PC-3 (cell line): ENCODE results near the gene CCNK.

Experiments used
- CTCF ChIP-seq: fragments of 300-600 bp; sonication (generic); conservative IDR thresholded peaks from 2 replicates; pipeline ENCODE4 v1.5.1; 2017; ENCODE audit warnings: antibody characterized with exemption, low read depth, mild to moderate bottlenecking, low read length
- EZH2 ChIP-seq: fragments of 300-600 bp; sonication (generic); IDR thresholded peaks from one replicate; pipeline ENCODE4 v1.6.1; 2017; ENCODE audit warnings: antibody characterized with exemption, mild to moderate bottlenecking, low read length; ENCODE audit not compliant: unreplicated experiment

DNA sequence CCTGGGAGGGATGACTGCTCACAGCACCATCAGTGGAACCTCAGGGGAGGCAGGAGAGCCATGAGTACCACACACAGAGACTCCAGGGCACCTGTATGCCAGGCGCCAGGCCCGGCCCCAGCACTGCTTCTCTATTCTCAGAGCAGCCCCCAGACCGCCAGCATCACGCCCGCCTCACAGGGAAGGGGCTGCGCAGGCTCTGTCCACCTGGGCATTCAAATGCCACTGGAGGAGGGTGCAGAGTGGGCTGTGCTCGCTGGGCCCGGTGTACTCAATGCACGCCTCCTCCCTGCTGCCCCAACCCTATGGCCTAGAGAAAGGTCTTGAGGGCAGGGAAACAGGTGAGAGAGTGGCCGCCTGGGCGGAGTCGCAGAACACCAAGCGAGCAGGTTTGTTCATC, 79.2 kb downstream of the CCNK start:
- TF ChIP-seq CTCF (no peak), EZH2 (no peak)
